Heart left ventricle (tissue), 16 donors: Measurements from ENCODE around the gene TULP4. TPM values are rescaled to one million over a fixed set of nuclear protein-coding genes. Genes with fewer than 3 reads are reported as not detected.
A peak's percentile ranks its signal among the peaks of the same experiment; 100 is the strongest.

Experiments
- ATAC-seq, 4 donors: fragments of 200-7000 bp; cut with Tn5 transposase; one replicate each; pipeline ENCODE4 v1.9.1; 2020 to 2022; ENCODE audit warnings: moderate library complexity in 4 of 4, mild to moderate bottlenecking in 3 of 4, moderate number of reproducible peaks in 1 of 4
- DNase-seq, 5 donors: peaks; one replicate each; pipeline ENCODE4 v3.0.0-alpha.2; 2020
- H3K27ac ChIP-seq, 12 donors: fragments of 200-600 bp; sonication (generic) in 4 of 12; one replicate each; pipeline versions ENCODE4 v1.5.0 to v1.8.0; 2016 to 2022; ENCODE audit warnings: mild to moderate bottlenecking in 2 of 12
- H3K27me3 ChIP-seq, 9 donors: fragments of 200-600 bp; sonication (generic) in 2 of 9; one replicate each; pipeline versions ENCODE4 v1.5.1 to v1.8.0; 2016 to 2022; ENCODE audit warnings: mild to moderate bottlenecking in 3 of 9
- H3K36me3 ChIP-seq, 9 donors: fragments of 200-600 bp; sonication (generic) in 2 of 9; one replicate each; pipeline versions ENCODE4 v1.5.0 to v1.8.0; 2018 to 2022; ENCODE audit warnings: mild to moderate bottlenecking in 2 of 9
- H3K4me1 ChIP-seq, 12 donors: fragments of 200-600 bp; sonication (generic) in 4 of 12; one replicate each; pipeline versions ENCODE4 v1.5.0 to v1.8.0; 2016 to 2022; ENCODE audit warnings: mild to moderate bottlenecking in 3 of 12
- H3K4me3 ChIP-seq, 12 donors: fragments of 200-600 bp; sonication (generic) in 4 of 12; one replicate each; pipeline versions ENCODE4 v1.5.0 to v1.8.0; 2017 to 2022; ENCODE audit warnings: mild to moderate bottlenecking in 9 of 12, moderate library complexity in 4 of 12
- H3K9me3 ChIP-seq, 12 donors: fragments of 200-600 bp; sonication (generic) in 4 of 12; one replicate each; pipeline versions ENCODE4 v1.5.0 to v1.8.0; 2016 to 2022; ENCODE audit warnings: mild to moderate bottlenecking in 1 of 12
- POLR2A ChIP-seq, 2 donors: fragments of 450-650 bp; IDR thresholded peaks; one replicate each; pipeline ENCODE4 v1.6.1; 2017; ENCODE audit warnings: antibody characterized with exemption in 2 of 2, mild to moderate bottlenecking in 2 of 2, moderate library complexity in 2 of 2
- WGBS, 4 donors: extraction: QIAGEN DNeasy Blood & Tissue Kit in 2 of 4; methylation state at CpG; one replicate each; pipeline versions ENCODE4 v1.1.5 to v1.1.7; 2013 to 2018; 5-methylcytosine and 5-hydroxymethylcytosine counted together
- intact Hi-C, 10 donors: fragments of 100-400 bp; cut with DNase I; formaldehyde crosslinking; loops; one replicate each; pipeline versions ENCODE4 v1.11.1 to v1.14.2; 2022
- polyA plus RNA-seq, 2 donors: library from polyadenylated mRNA; stranded (reverse); fragments of 200-250 nt; gene quantifications; one replicate each; pipeline ENCODE4 v1.2.3, GENCODE V29; 2013
- total RNA-seq, 9 donors: library from RNA; depleted of rRNA in 2 of 9; stranded (reverse); fragments of >200 nt in 2 of 9; fragmentation: NEBNext Ultra II Directional in 3 of 9; extraction: Animal tissue kit (Norgen Biotek cat#: 25700) in 3 of 9; gene quantifications; one replicate each; pipeline versions ENCODE4 v1.1.0 to v1.2.4, GENCODE V29; 2016 to 2023
- TF ChIP-seq, protein P1 (sequence below), 12 donors: fragments of 200-600 bp; sonication (generic) in 4 of 12; IDR thresholded peaks; one replicate each; pipeline versions ENCODE4 v1.5.0 to v1.8.0; 2018 to 2022; ENCODE audit warnings: antibody characterized with exemption in 12 of 12, mild to moderate bottlenecking in 5 of 12
- donor health status: ischemic (EF 13 %, LVEDD 7.1; RV severe dilation, severe dysfunction).
- donor health status: healthy with polysubstance abuse.
- donor health status: DM: no; HTN: yes; CAD: no.
- donor health status: DM: no; HTN: no; CAD: no.
- donor health status: ischemic (EF 25% LVEDD 6.9; RV normal size, moderate dysfunction).
- donor health status: ischemic (EF 25% LVEDD 5.7; RV mildly dilated, moderate dysfunction).
- donor health status: healthy.
- donor health status: DM: yes; HTN: yes; CAD: no.
- donor health status: ischemic (EF 35%, LVEDD 5.7; RV mildly dilated, moderate dysfunction).
- donor health status: nonischemic (EF 11% LVEDD 7.7; RV severe dilation, severe dysfunction).
- donor health status: DM: yes; HTN: yes; CAD: no.
- donor health status: PGD.
- donor health status: ischemic (EF 29% LVEDD 5.4; RV normal size, mild dysfunction).
- donor health status: nonischemic (EF 23%, LVEDD 6.1; RV moderate dilation, normal function).

Gene TULP4
- total and polyA plus RNA-seq, 11 donors, result 9.6 to 134 (median 93.0) TPM

DNA sequence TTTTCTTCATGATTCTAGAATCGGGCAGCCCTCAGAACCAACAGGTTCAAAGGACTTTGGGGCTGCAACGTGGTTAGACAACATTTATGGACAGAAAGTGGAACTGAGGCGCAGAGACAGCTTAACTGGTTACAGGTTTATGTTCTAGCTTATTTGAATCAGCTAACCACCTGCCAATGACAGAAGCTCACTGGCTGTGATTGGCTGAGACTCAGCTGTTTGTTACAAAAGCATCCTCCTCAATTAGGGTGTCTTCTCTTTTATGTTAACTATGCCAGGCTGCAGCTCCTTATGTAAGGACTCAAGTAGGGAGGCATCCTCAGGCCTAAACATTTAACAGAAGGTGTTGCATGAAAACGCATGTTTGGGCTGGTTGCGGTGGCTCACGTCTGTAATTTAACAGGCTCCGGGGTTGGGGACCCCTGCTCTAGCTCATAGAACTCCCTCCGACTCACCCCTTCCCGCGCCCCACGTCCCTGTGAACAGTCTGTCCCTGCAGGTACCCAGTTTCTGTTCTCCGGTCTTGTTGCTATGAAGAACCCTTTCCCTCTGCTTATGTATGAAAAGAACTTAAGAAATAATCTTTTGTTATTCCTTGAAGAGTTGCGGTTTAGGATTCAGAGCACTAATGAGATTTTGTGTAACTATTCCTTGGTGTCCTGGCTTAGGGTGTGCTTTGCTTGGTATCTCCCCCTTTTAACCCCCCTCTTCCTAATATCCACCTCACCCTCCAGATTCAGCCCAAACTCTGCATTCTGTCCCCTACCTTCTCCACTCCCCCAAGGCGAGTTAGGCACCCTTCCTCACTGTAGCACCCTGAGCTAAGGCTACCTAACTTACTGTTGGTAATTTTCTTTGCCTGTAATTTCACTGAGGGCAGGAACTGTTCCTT lies 246.4 kb downstream of the TULP4 start:
- no peak for DNase-seq
- peaks cover 0 to 36% (median 17%) of the 10 kb centered on the region in 12 donors for H3K4me1 ChIP-seq
- H3K4me3 ChIP-seq, result no peak overlapping the region
- no peaks in the 10 kb centered on the region for H3K9me3 ChIP-seq
- intact Hi-C loops, result no loop called here
- no peaks in the 10 kb centered on the region for H3K27me3 ChIP-seq
- H3K36me3 ChIP-seq, result no peaks in the 10 kb centered on the region
- TF ChIP-seq, protein P1, sequence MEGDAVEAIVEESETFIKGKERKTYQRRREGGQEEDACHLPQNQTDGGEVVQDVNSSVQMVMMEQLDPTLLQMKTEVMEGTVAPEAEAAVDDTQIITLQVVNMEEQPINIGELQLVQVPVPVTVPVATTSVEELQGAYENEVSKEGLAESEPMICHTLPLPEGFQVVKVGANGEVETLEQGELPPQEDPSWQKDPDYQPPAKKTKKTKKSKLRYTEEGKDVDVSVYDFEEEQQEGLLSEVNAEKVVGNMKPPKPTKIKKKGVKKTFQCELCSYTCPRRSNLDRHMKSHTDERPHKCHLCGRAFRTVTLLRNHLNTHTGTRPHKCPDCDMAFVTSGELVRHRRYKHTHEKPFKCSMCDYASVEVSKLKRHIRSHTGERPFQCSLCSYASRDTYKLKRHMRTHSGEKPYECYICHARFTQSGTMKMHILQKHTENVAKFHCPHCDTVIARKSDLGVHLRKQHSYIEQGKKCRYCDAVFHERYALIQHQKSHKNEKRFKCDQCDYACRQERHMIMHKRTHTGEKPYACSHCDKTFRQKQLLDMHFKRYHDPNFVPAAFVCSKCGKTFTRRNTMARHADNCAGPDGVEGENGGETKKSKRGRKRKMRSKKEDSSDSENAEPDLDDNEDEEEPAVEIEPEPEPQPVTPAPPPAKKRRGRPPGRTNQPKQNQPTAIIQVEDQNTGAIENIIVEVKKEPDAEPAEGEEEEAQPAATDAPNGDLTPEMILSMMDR (IDR thresholded peaks at IDR 0.05), result no peak
- no peak for TF ChIP-seq POLR2A (IDR thresholded peaks at IDR 0.05)
- 95 to 96% (median 96%) methylated on average over 14 of the region's 14 CpGs for WGBS, 4 donors
- no peak for ATAC-seq
- peak overlapping the region in 1 of 12 donors; percentile 83 for H3K27ac ChIP-seq

DNA sequence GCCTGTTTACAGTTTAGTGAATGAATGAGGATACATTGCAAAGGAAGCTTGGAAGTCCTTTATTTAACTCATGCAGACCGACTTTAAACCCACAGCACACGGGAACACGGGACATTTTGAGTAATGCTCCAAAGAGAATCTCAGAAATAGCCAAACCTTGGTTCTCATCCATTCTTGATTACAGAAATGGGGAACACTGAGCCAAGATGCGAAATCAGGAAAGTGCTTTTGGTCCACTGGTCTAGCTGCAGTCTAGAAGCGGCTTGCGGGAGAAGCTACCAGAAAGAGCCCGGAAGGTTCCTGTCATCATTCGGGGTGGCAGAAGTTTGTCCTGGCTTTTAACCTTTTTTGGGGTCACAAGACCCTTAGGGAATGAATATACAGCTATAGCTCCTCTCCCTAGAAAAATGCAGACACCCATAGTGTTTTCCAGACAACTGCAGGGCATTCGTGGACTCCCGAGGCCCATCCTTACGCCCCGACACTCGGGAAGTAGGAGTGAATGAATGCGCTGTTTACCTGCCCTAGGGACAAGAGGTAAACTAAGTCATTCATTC lies 247.2 kb downstream of the TULP4 start:
- TF ChIP-seq, protein P1 (IDR thresholded peaks at IDR 0.05), result no peak
- TF ChIP-seq POLR2A (IDR thresholded peaks at IDR 0.05), result no peak
- H3K27ac ChIP-seq, result peak overlapping the region; percentile 59 to 92 (median 88)
- H3K27me3 ChIP-seq, result no peaks in the 10 kb centered on the region
- no peaks in the 10 kb centered on the region for H3K36me3 ChIP-seq
- H3K4me1 ChIP-seq, result peaks cover 0 to 41% (median 17%) of the 10 kb centered on the region in 12 donors
- ATAC-seq, result no peak
- no peaks in the 10 kb centered on the region for H3K9me3 ChIP-seq
- peak overlapping the region; percentile 83 to 99 (median 95) for H3K4me3 ChIP-seq
- 39 to 53% (median 44%) methylated on average over 14 of the region's 14 CpGs for WGBS, 4 donors
- no peak for DNase-seq
- intact Hi-C loops, result no loop called here

DNA sequence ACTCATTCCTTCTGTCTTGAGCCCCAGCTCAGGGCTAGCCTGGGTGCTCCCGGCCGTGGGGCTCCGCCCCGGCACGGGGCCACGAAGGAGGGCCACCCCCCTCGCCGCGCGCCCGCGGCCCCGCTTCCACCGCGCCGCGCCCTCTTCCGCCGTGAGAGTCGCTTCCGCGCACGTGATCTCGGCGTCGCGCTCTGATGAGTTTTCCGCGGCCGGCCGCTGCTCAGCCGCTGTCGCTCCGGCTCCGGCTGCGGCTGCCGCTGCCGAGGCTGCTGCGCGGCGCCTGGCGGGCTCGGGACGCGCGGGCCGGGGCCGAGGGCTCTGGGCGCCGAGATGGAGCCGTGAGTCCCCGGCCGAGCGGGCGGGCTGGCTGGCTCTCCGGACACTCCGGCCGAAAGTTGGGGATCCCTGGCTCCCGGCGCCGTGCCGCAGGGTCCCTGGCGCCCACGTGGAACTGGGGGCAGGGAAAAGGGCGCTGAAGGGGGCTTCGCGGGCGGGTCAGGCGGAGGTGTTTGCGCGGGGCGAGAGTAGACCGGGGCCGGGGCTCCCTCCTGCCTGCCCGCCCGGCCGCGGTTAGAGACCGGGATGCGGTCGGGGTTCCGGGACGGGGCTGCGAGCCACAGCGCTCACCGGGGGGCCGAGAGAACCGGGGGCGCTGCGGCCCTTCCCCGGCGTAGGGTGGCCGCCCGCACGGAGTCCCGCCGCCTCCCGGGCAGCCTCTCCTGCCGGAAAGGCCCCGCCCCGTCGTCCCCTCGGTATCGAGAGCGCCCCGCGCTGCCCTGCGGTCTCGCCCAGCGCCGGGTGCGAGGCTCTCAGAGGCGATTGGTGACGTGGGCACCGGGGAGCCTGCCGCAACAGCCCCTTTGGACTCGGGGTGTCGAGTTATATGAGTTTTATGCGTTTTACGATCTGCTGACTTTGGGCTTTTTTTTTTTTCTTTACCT lies 247.9 kb downstream of the TULP4 start, which contains the start of gene TMEM181:
TMEM181 (plus strand) TSS at position 197 of the 941 bp plus-strand sequence; CDS start at position 331, 134 bp downstream.
- Histone ChIP-seq H3K36me3 (no peaks in the 10 kb centered on the region), H3K27ac (peak within 1 kb of the TSS; percentile 59 to 92 (median 88)), H3K4me3 (peak within 1 kb of the TSS; percentile 83 to 99 (median 95)), H3K9me3 (no peaks in the 10 kb centered on the region), H3K27me3 (no peaks in the 10 kb centered on the region), H3K4me1 (peaks cover 0 to 49% (median 17%) of the 10 kb centered on the region in 12 donors)
- TF ChIP-seq POLR2A (IDR thresholded peaks at IDR 0.05), result peak in 1 of 2 donors; percentile 67
- TF ChIP-seq, protein P1 (IDR thresholded peaks at IDR 0.05), result peak in 1 of 12 donors; percentile 8
- DNase-seq (peak; percentile 88 to 94 (median 90)), ATAC-seq (peak; percentile 78 to 97 (median 96))
- intact Hi-C loops, result no loop called here
- 1% methylated on average over 45 to 120 of the region's 120 CpGs for WGBS, 4 donors
